ENCODE data around the gene ELK3. TPM values are rescaled to one million over a fixed set of nuclear protein-coding genes. Genes with fewer than 3 reads are reported as not detected.

The ELK3 gene
- total RNA-seq, 1 donor from 2014 or later, result 4.8 TPM

- Mint-ChIP-seq H3K36me3 (peaks cover 5% of the 10 kb centered on the region), H3K9me3 (no peaks in the 10 kb centered on the region), H3K4me3 (no peak overlapping the region), H3K27me3 (ENCODE audit: insufficient read depth, low read depth) (peaks cover 11% of the 10 kb centered on the region), H3K4me1 (peaks cover 30% of the 10 kb centered on the region), H3K27ac (no peak overlapping the region)
- no peaks in the 10 kb centered on the region for H3K27me3 ChIP-seq
- H3K27ac ChIP-seq, result no peak overlapping the region
- H3K4me2 ChIP-seq, result no peak overlapping the region
- H3K4me1 ChIP-seq, result no peaks in the 10 kb centered on the region
- H3K4me3 ChIP-seq, result no peak overlapping the region
- no peaks in the 10 kb centered on the region for H3K9me3 ChIP-seq (ENCODE audit: low read depth)
- H3K79me2 ChIP-seq (ENCODE audit: low read depth), result no peaks in the 10 kb centered on the region
- H3F3A ChIP-seq (ENCODE audit: low read depth), result no peaks in the 10 kb centered on the region
- H3K36me3 ChIP-seq, result no peaks in the 10 kb centered on the region
- no peak overlapping the region for H3K9ac ChIP-seq
- TF ChIP-seq EZH2 (IDR thresholded peaks at IDR 0.05), result no peak
- no peak for TF ChIP-seq EZH2phosphoT487 (IDR thresholded peaks at IDR 0.05)
- no peak for TF ChIP-seq CTCF (IDR thresholded peaks at IDR 0.05)
- H4K20me1 ChIP-seq (ENCODE audit: low read depth), result no peaks in the 10 kb centered on the region
- H2AFZ ChIP-seq (replicated peaks), result no peak overlapping the region
- no peak for DNase-seq (ENCODE audit: low spot score)
Observed at GRCh38 chr12:96234591-96235483, 40.7 kb downstream of the ELK3 start.

- H2AFZ ChIP-seq (replicated peaks), result no peak overlapping the region
- peaks cover 11% of the 10 kb centered on the region for H3K27me3 Mint-ChIP-seq (ENCODE audit: insufficient read depth, low read depth)
- H4K20me1 ChIP-seq (ENCODE audit: low read depth), result no peaks in the 10 kb centered on the region
- no peak for DNase-seq (ENCODE audit: low spot score)
- no peak overlapping the region for H3K4me2 ChIP-seq
- H3F3A ChIP-seq (ENCODE audit: low read depth), result no peaks in the 10 kb centered on the region
- peaks cover 36% of the 10 kb centered on the region for H3K4me1 Mint-ChIP-seq
- no peaks in the 10 kb centered on the region for H3K4me1 ChIP-seq
- no peak overlapping the region for H3K27ac ChIP-seq
- H3K4me3 Mint-ChIP-seq, result no peak overlapping the region
- H3K4me3 ChIP-seq, result no peak overlapping the region
- no peaks in the 10 kb centered on the region for H3K79me2 ChIP-seq (ENCODE audit: low read depth)
- TF ChIP-seq CTCF (IDR thresholded peaks at IDR 0.05) (no peak), EZH2phosphoT487 (IDR thresholded peaks at IDR 0.05) (no peak), EZH2 (IDR thresholded peaks at IDR 0.05) (no peak)
- no peaks in the 10 kb centered on the region for H3K9me3 Mint-ChIP-seq
- H3K27ac Mint-ChIP-seq, result no peak overlapping the region
- no peaks in the 10 kb centered on the region for H3K27me3 ChIP-seq
- peaks cover 5% of the 10 kb centered on the region for H3K36me3 Mint-ChIP-seq
- no peaks in the 10 kb centered on the region for H3K9me3 ChIP-seq (ENCODE audit: low read depth)
- H3K36me3 ChIP-seq, result no peaks in the 10 kb centered on the region
- H3K9ac ChIP-seq, result no peak overlapping the region
Observed at GRCh38 chr12:96235484-96235826, 41.3 kb downstream of the ELK3 start.

GRCh38 chr12:96236221-96236822, 42.1 kb downstream of the ELK3 start:
- TF ChIP-seq EZH2phosphoT487 (IDR thresholded peaks at IDR 0.05), result no peak
- no peaks in the 10 kb centered on the region for H3K79me2 ChIP-seq (ENCODE audit: low read depth)
- H2AFZ ChIP-seq (replicated peaks), result no peak overlapping the region
- H4K20me1 ChIP-seq (ENCODE audit: low read depth), result no peaks in the 10 kb centered on the region
- H3K36me3 ChIP-seq, result no peaks in the 10 kb centered on the region
- no peaks in the 10 kb centered on the region for H3K9me3 ChIP-seq (ENCODE audit: low read depth)
- no peak overlapping the region for H3K9ac ChIP-seq
- Mint-ChIP-seq H3K9me3 (no peaks in the 10 kb centered on the region), H3K27me3 (ENCODE audit: insufficient read depth, low read depth) (peaks cover 11% of the 10 kb centered on the region), H3K4me3 (no peak overlapping the region), H3K4me1 (peaks cover 43% of the 10 kb centered on the region), H3K36me3 (peaks cover 5% of the 10 kb centered on the region), H3K27ac (peak overlapping the region; percentile 63)
- H3K4me2 ChIP-seq, result no peak overlapping the region
- H3K27ac ChIP-seq, result no peak overlapping the region
- no peak for DNase-seq (ENCODE audit: low spot score)
- no peak overlapping the region for H3K4me3 ChIP-seq
- no peaks in the 10 kb centered on the region for H3K27me3 ChIP-seq
- H3F3A ChIP-seq (ENCODE audit: low read depth), result no peaks in the 10 kb centered on the region
- no peaks in the 10 kb centered on the region for H3K4me1 ChIP-seq

- Histone ChIP-seq H3K27me3 (no peaks in the 10 kb centered on the region), H2AFZ (replicated peaks) (no peak overlapping the region), H3K4me2 (no peak overlapping the region), H3K4me1 (no peaks in the 10 kb centered on the region), H3K27ac (no peak overlapping the region), H3K4me3 (no peak overlapping the region), H3K36me3 (no peaks in the 10 kb centered on the region), H4K20me1 (ENCODE audit: low read depth) (no peaks in the 10 kb centered on the region), H3K9ac (no peak overlapping the region), H3K9me3 (ENCODE audit: low read depth) (no peaks in the 10 kb centered on the region), H3K79me2 (ENCODE audit: low read depth) (no peaks in the 10 kb centered on the region), H3F3A (ENCODE audit: low read depth) (no peaks in the 10 kb centered on the region)
- no peaks in the 10 kb centered on the region for H3K9me3 Mint-ChIP-seq
- peaks cover 2% of the 10 kb centered on the region for H3K36me3 Mint-ChIP-seq
- no peak overlapping the region for H3K4me3 Mint-ChIP-seq
- H3K27me3 Mint-ChIP-seq (ENCODE audit: insufficient read depth, low read depth), result peaks cover 11% of the 10 kb centered on the region
- TF ChIP-seq EZH2 (IDR thresholded peaks at IDR 0.05), result no peak
- TF ChIP-seq EZH2phosphoT487 (IDR thresholded peaks at IDR 0.05), result no peak
- no peak for TF ChIP-seq CTCF (IDR thresholded peaks at IDR 0.05)
- peak overlapping the region; percentile 49 for H3K27ac Mint-ChIP-seq
- DNase-seq (ENCODE audit: low spot score), result no peak
- peaks cover 44% of the 10 kb centered on the region for H3K4me1 Mint-ChIP-seq
Observed at GRCh38 chr12:96237035-96237434, 42.9 kb downstream of the ELK3 start.
